ENCODE results near the gene CD81.

CD81 gene

GRCh38 chr11:2421996-2422395 lies 44.9 kb downstream of the CD81 start:
- no peak overlapping the region for H3K4me3 ChIP-seq (ENCODE audit: low read depth, low read length)
- DNase-seq (ENCODE audit: low read depth) = no peak
- TF ChIP-seq, protein P1, sequence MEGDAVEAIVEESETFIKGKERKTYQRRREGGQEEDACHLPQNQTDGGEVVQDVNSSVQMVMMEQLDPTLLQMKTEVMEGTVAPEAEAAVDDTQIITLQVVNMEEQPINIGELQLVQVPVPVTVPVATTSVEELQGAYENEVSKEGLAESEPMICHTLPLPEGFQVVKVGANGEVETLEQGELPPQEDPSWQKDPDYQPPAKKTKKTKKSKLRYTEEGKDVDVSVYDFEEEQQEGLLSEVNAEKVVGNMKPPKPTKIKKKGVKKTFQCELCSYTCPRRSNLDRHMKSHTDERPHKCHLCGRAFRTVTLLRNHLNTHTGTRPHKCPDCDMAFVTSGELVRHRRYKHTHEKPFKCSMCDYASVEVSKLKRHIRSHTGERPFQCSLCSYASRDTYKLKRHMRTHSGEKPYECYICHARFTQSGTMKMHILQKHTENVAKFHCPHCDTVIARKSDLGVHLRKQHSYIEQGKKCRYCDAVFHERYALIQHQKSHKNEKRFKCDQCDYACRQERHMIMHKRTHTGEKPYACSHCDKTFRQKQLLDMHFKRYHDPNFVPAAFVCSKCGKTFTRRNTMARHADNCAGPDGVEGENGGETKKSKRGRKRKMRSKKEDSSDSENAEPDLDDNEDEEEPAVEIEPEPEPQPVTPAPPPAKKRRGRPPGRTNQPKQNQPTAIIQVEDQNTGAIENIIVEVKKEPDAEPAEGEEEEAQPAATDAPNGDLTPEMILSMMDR (IDR thresholded peaks at IDR 0.05; ENCODE audit: control insufficient read depth, extremely low read depth, insufficient read depth) = no peak

DNA sequence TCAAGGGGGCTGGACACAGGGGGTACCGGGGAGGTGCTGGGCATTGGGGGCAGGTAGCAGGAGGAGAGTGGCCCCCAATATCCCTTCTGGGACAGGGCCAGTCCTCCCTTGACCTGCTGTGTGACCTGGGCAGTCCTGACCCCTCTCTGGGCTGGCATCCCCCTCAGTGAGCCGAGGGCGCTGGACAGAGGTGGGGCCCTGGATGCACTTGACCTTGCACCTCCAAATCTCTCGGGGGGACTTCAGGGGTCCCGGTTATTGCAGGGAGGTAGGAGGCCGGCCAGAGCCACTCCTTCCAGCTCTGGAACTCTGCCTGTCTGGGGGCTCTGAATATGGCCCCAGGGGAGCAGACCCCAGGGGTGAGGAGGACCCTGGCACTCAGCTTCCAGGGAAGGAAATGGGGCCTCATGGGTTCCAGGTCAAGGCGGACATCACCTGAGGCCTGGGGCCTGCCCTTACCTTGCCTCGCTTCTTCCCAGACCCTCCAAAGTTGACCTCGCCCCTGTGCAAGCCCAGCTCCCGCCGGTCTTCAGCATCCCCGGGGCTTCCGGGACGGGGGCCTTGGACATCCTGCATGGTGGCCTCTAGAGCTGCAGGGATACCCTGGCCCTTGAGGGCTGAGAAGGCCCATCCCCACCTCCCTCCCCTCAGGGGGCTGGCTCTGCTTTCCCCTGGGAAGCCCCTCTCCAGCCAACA lies 45.5 kb downstream of the CD81 start:
- TF ChIP-seq, protein P1 (IDR thresholded peaks at IDR 0.05; ENCODE audit: control insufficient read depth, extremely low read depth, insufficient read depth) = no peak
- H3K4me3 ChIP-seq (ENCODE audit: low read depth, low read length) = no peak overlapping the region

GRCh38 chr11:2423157-2424025 lies 46.3 kb downstream of the CD81 start:
- DNase-seq (ENCODE audit: low read depth) = no peak
- TF ChIP-seq, protein P1 (IDR thresholded peaks at IDR 0.05; ENCODE audit: control insufficient read depth, extremely low read depth, insufficient read depth) = no peak
- no peak overlapping the region for H3K4me3 ChIP-seq (ENCODE audit: low read depth, low read length)

More for the DNA sequence above, 45.5 kb downstream of the CD81 start:
- no peak for DNase-seq (ENCODE audit: low read depth)

DNA sequence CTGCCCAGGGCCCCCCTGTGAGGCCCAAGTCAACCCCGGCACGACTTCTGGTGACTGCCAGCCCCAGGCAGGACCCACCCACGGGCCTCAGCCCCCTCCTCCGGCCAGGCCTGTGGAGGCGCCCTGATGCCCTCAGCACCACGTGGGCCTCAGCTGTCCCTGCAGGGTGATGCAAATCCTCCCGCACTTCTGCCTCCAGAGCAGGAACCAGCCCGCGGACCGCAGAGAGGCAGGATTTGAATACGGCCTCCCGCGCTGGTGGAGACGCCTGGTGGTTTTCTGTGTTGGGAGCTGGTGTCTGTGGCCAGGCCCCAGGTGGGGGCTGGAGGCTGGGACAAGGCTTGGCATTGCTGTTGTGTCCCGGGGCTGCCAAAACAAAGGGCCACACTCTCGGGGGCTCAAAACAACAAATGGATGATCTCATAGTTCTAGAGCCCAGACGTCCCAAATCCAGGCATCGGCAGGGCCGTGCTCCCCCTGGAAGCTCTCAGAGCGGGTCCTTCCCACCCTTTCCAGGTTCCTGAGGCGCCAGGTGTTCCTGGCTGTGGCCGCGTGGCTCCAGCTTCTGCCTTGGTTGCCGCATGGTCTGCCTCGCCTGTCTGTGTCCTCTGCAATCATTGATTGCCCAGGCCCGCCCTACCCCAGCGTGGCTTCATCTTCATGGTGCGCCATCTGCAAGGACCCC lies 47.8 kb downstream of the CD81 start:
- TF ChIP-seq, protein P1 (IDR thresholded peaks at IDR 0.05; ENCODE audit: control insufficient read depth, extremely low read depth, insufficient read depth) = no peak
- no peak overlapping the region for H3K4me3 ChIP-seq (ENCODE audit: low read depth, low read length)
- DNase-seq (ENCODE audit: low read depth) = no peak

- H3K4me3 ChIP-seq (ENCODE audit: low read depth, low read length) = no peak overlapping the region
- no peak for DNase-seq (ENCODE audit: low read depth)
- TF ChIP-seq, protein P1 (IDR thresholded peaks at IDR 0.05; ENCODE audit: control insufficient read depth, extremely low read depth, insufficient read depth) = no peak
Measured at GRCh38 chr11:2425506-2425905, 48.4 kb downstream of the CD81 start.

DNA sequence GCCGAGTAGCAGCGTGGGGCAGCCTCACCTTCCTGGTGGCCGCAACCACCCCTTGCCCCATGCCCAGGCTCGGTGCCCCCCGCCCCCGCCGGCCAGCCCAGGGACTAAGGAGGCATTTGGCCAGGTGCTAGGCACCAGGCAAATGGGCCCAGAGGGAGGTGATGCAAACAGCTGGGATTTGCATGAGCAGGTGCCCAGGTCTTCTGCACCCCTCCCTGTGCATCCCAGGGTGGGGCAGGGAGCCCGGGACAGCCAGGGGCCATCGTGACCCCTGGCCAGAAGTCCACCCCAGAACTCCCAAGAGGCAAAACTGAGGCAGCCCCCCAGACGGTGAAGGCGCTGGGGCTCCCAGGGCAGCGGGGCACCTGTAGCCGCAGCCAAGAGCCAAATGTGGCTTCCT lies 49.1 kb downstream of the CD81 start:
- no peak for DNase-seq (ENCODE audit: low read depth)
- TF ChIP-seq, protein P1 (IDR thresholded peaks at IDR 0.05; ENCODE audit: control insufficient read depth, extremely low read depth, insufficient read depth) = no peak
- H3K4me3 ChIP-seq (ENCODE audit: low read depth, low read length) = no peak overlapping the region

Measured in LNCaP clone FGC (cell line).